ENCODE results near the gene NLK. TPM values are rescaled to one million over a fixed set of nuclear protein-coding genes. Genes with fewer than 3 reads are reported as not detected.

NLK gene
- total RNA-seq, 1 experiment from 2014 or later = 28.0 TPM

GRCh38 chr17:28071891-28072606 is 29.6 kb downstream of the NLK start:
- 0 out of 2 replicates have a peak, but pooled peaks cover 5% of the 10 kb centered on the region for H3K4me1 ChIP-seq (ENCODE audit: control insufficient read depth, insufficient read depth, low read length)
- POLR2A ChIA-PET = interaction anchor here (0.7 kb wide), 1 partner anchor 144 kb away, joined by 4 read pairs; no protein-coding TSS in a partner anchor
- no peak overlapping the region for H3K4me3 ChIP-seq (ENCODE audit: low read depth in 2 of 2, low read length in 2 of 2)
- ATAC-seq (no peak), DNase-seq (ENCODE audit: low read depth, low spot score) (no peak)
- intact Hi-C loops (cut with micrococcal nuclease; ENCODE audit: unreplicated experiment) = loop anchor here (10.0 kb wide), 1 partner anchor 77 kb away; no protein-coding TSS in a partner anchor
- no peaks in the 10 kb centered on the region for H3K9me3 ChIP-seq (ENCODE audit: control insufficient read depth, insufficient read depth, low read depth, low read length)
- no peaks in the 10 kb centered on the region for H3K27me3 ChIP-seq (ENCODE audit: control insufficient read depth, insufficient read depth, low read length)
- no peaks in the 10 kb centered on the region for H3K36me3 ChIP-seq (ENCODE audit: control insufficient read depth, insufficient read depth, low read length)
- TF ChIP-seq, protein P1, sequence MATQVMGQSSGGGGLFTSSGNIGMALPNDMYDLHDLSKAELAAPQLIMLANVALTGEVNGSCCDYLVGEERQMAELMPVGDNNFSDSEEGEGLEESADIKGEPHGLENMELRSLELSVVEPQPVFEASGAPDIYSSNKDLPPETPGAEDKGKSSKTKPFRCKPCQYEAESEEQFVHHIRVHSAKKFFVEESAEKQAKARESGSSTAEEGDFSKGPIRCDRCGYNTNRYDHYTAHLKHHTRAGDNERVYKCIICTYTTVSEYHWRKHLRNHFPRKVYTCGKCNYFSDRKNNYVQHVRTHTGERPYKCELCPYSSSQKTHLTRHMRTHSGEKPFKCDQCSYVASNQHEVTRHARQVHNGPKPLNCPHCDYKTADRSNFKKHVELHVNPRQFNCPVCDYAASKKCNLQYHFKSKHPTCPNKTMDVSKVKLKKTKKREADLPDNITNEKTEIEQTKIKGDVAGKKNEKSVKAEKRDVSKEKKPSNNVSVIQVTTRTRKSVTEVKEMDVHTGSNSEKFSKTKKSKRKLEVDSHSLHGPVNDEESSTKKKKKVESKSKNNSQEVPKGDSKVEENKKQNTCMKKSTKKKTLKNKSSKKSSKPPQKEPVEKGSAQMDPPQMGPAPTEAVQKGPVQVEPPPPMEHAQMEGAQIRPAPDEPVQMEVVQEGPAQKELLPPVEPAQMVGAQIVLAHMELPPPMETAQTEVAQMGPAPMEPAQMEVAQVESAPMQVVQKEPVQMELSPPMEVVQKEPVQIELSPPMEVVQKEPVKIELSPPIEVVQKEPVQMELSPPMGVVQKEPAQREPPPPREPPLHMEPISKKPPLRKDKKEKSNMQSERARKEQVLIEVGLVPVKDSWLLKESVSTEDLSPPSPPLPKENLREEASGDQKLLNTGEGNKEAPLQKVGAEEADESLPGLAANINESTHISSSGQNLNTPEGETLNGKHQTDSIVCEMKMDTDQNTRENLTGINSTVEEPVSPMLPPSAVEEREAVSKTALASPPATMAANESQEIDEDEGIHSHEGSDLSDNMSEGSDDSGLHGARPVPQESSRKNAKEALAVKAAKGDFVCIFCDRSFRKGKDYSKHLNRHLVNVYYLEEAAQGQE (IDR thresholded peaks at IDR 0.05; ENCODE audit: insufficient read depth in 1 of 2, low read depth in 2 of 2, low read length in 1 of 2) = no peak
- TF ChIP-seq TCF7L2 (IDR thresholded peaks at IDR 0.05; ENCODE audit: low read depth, low read length) (no peak), SIN3A (IDR thresholded peaks at IDR 0.05; ENCODE audit: borderline replicate concordance, insufficient read depth, low read depth, low read length) (no peak), POLR2AphosphoS5 (IDR thresholded peaks at IDR 0.05; ENCODE audit: low read depth, low read length) (no peak), CTCF (IDR thresholded peaks at IDR 0.05) (no peak)
- no TSS peak for BruUV-seq (replicated peaks)
- no peak overlapping the region for H3K27ac ChIP-seq (ENCODE audit: low read length)
- in situ Hi-C loops (cut with HindIII; ENCODE audit: low pct_unique_long_range_greater_than_20kb, low sequenced_read_pairs) = no loop called here
- CTCF ChIA-PET = no interaction called here

DNA sequence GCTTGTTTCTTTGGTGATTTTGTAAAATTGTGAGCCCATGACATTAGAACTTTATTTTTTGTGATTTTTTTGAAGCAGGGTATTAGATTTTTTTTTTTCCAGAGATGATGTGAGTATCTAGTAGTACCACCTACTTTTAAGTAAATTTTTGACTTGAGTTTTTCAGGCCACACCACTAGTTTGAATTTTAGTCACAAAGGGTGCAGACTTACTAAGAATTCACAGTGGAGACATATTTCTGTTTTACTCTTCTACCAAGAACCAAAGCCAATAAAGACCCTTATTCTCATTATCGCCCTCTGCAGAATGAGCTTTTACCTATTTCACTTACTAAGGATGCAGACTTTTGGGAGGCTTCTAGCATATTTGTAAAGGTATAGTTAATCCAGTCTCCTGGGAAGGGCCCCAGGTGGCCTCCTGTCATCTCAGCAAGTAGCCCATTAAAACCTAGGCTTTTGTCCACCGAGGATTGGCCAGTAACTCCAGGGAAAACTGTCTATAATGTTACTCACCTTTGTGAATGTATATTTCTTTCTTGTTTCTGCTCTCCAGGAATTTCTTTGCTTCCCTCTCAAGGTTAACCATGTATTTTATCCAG is 30.6 kb downstream of the NLK start:
- no TSS peak for BruUV-seq (replicated peaks)
- no peak for DNase-seq (ENCODE audit: low read depth, low spot score)
- H3K4me3 ChIP-seq (ENCODE audit: low read depth in 2 of 2, low read length in 2 of 2) = no peak overlapping the region
- TF ChIP-seq, protein P1 (IDR thresholded peaks at IDR 0.05; ENCODE audit: insufficient read depth in 1 of 2, low read depth in 2 of 2, low read length in 1 of 2) = no peak
- TF ChIP-seq CTCF (IDR thresholded peaks at IDR 0.05) (no peak), TCF7L2 (IDR thresholded peaks at IDR 0.05; ENCODE audit: low read depth, low read length) (no peak), SIN3A (IDR thresholded peaks at IDR 0.05; ENCODE audit: borderline replicate concordance, insufficient read depth, low read depth, low read length) (no peak), POLR2AphosphoS5 (IDR thresholded peaks at IDR 0.05; ENCODE audit: low read depth, low read length) (no peak)
- intact Hi-C loops (cut with micrococcal nuclease; ENCODE audit: unreplicated experiment) = loop anchor here (10.0 kb wide), 1 partner anchor 78 kb away; no protein-coding TSS in a partner anchor
- no peaks in the 10 kb centered on the region for H3K9me3 ChIP-seq (ENCODE audit: control insufficient read depth, insufficient read depth, low read depth, low read length)
- no peak overlapping the region for H3K27ac ChIP-seq (ENCODE audit: low read length)
- POLR2A ChIA-PET = interaction anchor here (0.6 kb wide), 1 partner anchor 10 kb away, joined by 3 read pairs; no protein-coding TSS in a partner anchor
- in situ Hi-C loops (cut with HindIII; ENCODE audit: low pct_unique_long_range_greater_than_20kb, low sequenced_read_pairs) = no loop called here
- CTCF ChIA-PET = no interaction called here
- no peaks in the 10 kb centered on the region for H3K36me3 ChIP-seq (ENCODE audit: control insufficient read depth, insufficient read depth, low read length)
- H3K4me1 ChIP-seq (ENCODE audit: control insufficient read depth, insufficient read depth, low read length) = 0 out of 2 replicates have a peak, but pooled peaks cover 5% of the 10 kb centered on the region
- ATAC-seq = no peak
- H3K27me3 ChIP-seq (ENCODE audit: control insufficient read depth, insufficient read depth, low read length) = no peaks in the 10 kb centered on the region
